Sigmoid colon (tissue), 7 donors: ENCODE data around the gene ARHGAP8. TPM values are rescaled to one million over a fixed set of nuclear protein-coding genes. Genes with fewer than 3 reads are reported as not detected.

Experiments used
- DNase-seq: peaks from one replicate; pipeline ENCODE4 v3.0.0-alpha.2; 2019
- H3K27ac ChIP-seq, 4 donors: fragments of 200-600 bp; sonication (generic); one replicate each; pipeline ENCODE4 v1.5.1; 2016 to 2019; ENCODE audit warnings: mild to moderate bottlenecking in 1 of 4
- H3K27me3 ChIP-seq, 3 donors: fragments of 200-600 bp; sonication (generic); one replicate each; pipeline ENCODE4 v1.5.1; 2019; ENCODE audit warnings: mild to moderate bottlenecking in 1 of 3
- H3K36me3 ChIP-seq, 4 donors: fragments of 200-600 bp; sonication (generic); one replicate each; pipeline ENCODE4 v1.5.1; 2016 to 2019
- H3K4me1 ChIP-seq, 4 donors: fragments of 200-600 bp; sonication (generic); one replicate each; pipeline ENCODE4 v1.5.1; 2017 to 2019
- H3K4me3 ChIP-seq, 4 donors: fragments of 200-600 bp; sonication (generic); one replicate each; pipeline ENCODE4 v1.5.1; 2017 to 2019; ENCODE audit warnings: mild to moderate bottlenecking in 2 of 4, moderate library complexity in 1 of 4
- H3K9me3 ChIP-seq, 4 donors: fragments of 200-600 bp in 3 of 4; sonication (generic) in 3 of 4; one replicate each; pipeline versions ENCODE4 v1.5.1 to v1.6.1; 2013 to 2019
- CTCF ChIP-seq, 4 experiments: fragments of 450-650 bp in 3 of 4; fragments of 200-600 bp in 1 of 4; IDR thresholded peaks; one replicate each; pipeline ENCODE4 v1.5.1; 2016 to 2019; ENCODE audit warnings: antibody characterized with exemption in 4 of 4, mild to moderate bottlenecking in 3 of 4, moderate library complexity in 2 of 4
- EP300 ChIP-seq, 4 donors: sonication (generic); formaldehyde crosslinking; IDR thresholded peaks; one replicate each; pipeline ENCODE4 v1.6.1; 2017; ENCODE audit warnings: antibody characterized with exemption in 4 of 4
- POLR2A ChIP-seq, 2 donors: fragments of 450-650 bp; IDR thresholded peaks; one replicate each; pipeline ENCODE4 v1.6.1; 2016; ENCODE audit warnings: antibody characterized with exemption in 2 of 2, mild to moderate bottlenecking in 2 of 2, moderate library complexity in 2 of 2
- POLR2AphosphoS5 ChIP-seq, 4 donors: sonication (generic); formaldehyde crosslinking; IDR thresholded peaks; one replicate each; pipeline ENCODE4 v1.6.1; 2017; ENCODE audit warnings: antibody characterized with exemption in 4 of 4
- WGBS, 2 donors: extraction: QIAGEN DNeasy Blood & Tissue Kit; methylation state at CpG; one replicate each; pipeline ENCODE4 v1.1.7; 2013; 5-methylcytosine and 5-hydroxymethylcytosine counted together
- intact Hi-C: fragments of 100-400 bp; cut with DNase I; formaldehyde crosslinking; loops from one replicate; pipeline ENCODE4 v1.15.1; 2023
- polyA plus RNA-seq, 3 donors: library from polyadenylated mRNA; stranded (reverse); fragments of 200-250 nt; gene quantifications; one replicate each; pipeline ENCODE4 v1.2.3, GENCODE V29; 2013
- total RNA-seq, 4 donors: library from RNA; depleted of rRNA; stranded (reverse); fragments of >200 nt; gene quantifications; one replicate each; pipeline ENCODE4 v1.1.0, GENCODE V29; 2016
- donor health status: healthy with polysubstance abuse.
- donor health status: Bipolar disorder and iron deficiency.
- donor health status: healthy.

ARHGAP8 gene
- total and polyA plus RNA-seq, 7 donors: 0.66 to 30.9 (median 6.0) TPM; not detected in 1

DNA sequence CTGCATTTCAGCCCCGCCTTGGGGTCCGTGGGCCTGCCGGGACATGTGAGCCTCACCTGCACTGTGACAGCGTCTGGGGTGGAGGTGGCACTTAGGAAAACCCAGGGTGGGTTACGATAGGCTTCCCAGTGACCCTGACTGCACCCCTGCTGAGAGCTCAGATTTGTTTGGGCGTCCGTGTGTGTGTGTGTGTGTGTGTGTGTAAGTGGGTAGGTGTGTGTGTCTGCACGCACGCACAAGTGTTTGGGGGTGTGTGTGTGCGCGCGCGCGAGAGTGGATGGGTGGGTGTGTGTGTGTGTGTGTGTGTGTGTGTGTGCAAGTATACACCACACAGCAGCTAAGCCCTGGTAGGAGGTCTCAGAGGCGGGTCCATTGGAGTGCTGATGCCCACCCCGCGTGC is 12.1 kb upstream of the ARHGAP8 start:
- Histone ChIP-seq H3K9me3 (no peaks in the 10 kb centered on the region), H3K4me3 (no peak overlapping the region), H3K4me1 (no peaks in the 10 kb centered on the region), H3K36me3 (no peaks in the 10 kb centered on the region), H3K27ac (no peak overlapping the region), H3K27me3 (peaks cover 7 to 71% (median 21%) of the 10 kb centered on the region in 3 donors)
- intact Hi-C loops: no loop called here
- DNase-seq: no peak
- 78 to 80% methylated on average over 17 of the region's 17 CpGs for WGBS, 2 donors
- no peak for TF ChIP-seq POLR2AphosphoS5 (IDR thresholded peaks at IDR 0.05)
- no peak for TF ChIP-seq EP300 (IDR thresholded peaks at IDR 0.05)
- TF ChIP-seq POLR2A (IDR thresholded peaks at IDR 0.05): no peak
- no peak for TF ChIP-seq CTCF (IDR thresholded peaks at IDR 0.05)

- intact Hi-C loops: no loop called here
- Histone ChIP-seq H3K27me3 (peaks cover 0 to 62% (median 13%) of the 10 kb centered on the region in 3 donors), H3K9me3 (no peaks in the 10 kb centered on the region), H3K4me1 (peaks cover 0 to 3% (median 0%) of the 10 kb centered on the region in 4 donors), H3K36me3 (no peaks in the 10 kb centered on the region), H3K27ac (no peak overlapping the region), H3K4me3 (no peak overlapping the region)
- WGBS, 2 donors: 14 to 49% methylated on average over 9 of the region's 9 CpGs
- TF ChIP-seq EP300 (IDR thresholded peaks at IDR 0.05) (no peak), POLR2A (IDR thresholded peaks at IDR 0.05) (no peak), CTCF (IDR thresholded peaks at IDR 0.05) (no peak), POLR2AphosphoS5 (IDR thresholded peaks at IDR 0.05) (no peak)
- DNase-seq: no peak
Observed at GRCh38 chr22:44741929-44742328, 10.4 kb upstream of the ARHGAP8 start.

GRCh38 chr22:44743247-44743646 is 9.1 kb upstream of the ARHGAP8 start:
- 72 to 84% methylated on average over 11 of the region's 11 CpGs for WGBS, 2 donors
- intact Hi-C loops: no loop called here
- TF ChIP-seq EP300 (IDR thresholded peaks at IDR 0.05): no peak
- no peak for TF ChIP-seq CTCF (IDR thresholded peaks at IDR 0.05)
- no peak for TF ChIP-seq POLR2AphosphoS5 (IDR thresholded peaks at IDR 0.05)
- TF ChIP-seq POLR2A (IDR thresholded peaks at IDR 0.05): no peak
- Histone ChIP-seq H3K27me3 (peaks cover 0 to 55% (median 12%) of the 10 kb centered on the region in 3 donors), H3K4me3 (no peak overlapping the region), H3K9me3 (no peaks in the 10 kb centered on the region), H3K27ac (no peak overlapping the region), H3K36me3 (no peaks in the 10 kb centered on the region), H3K4me1 (peaks cover 0 to 3% (median 0%) of the 10 kb centered on the region in 4 donors)
- no peak for DNase-seq

DNA sequence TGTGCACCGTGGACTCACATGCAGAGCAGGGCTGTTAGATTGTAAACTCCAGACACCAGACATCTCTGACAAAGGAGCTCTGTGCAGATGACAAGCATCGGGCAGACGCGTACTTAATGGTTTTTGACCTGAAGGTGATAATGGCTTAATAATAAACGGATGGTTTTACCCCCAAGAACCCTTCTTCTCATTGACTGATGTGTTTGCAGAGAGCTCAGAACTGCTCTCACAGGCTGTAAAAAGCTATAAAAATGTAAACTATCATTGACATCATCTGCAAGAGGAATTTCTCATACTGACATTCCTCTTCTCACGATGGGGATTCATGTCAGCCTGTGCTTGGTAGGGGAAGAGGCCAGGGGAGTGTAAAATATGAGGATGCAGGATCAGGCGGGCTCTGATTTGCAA is 8.6 kb upstream of the ARHGAP8 start:
- Histone ChIP-seq H3K4me3 (no peak overlapping the region), H3K36me3 (no peaks in the 10 kb centered on the region), H3K4me1 (peaks cover 0 to 3% (median 0%) of the 10 kb centered on the region in 4 donors), H3K27me3 (peaks cover 0 to 55% (median 12%) of the 10 kb centered on the region in 3 donors), H3K27ac (no peak overlapping the region), H3K9me3 (no peaks in the 10 kb centered on the region)
- TF ChIP-seq POLR2A (IDR thresholded peaks at IDR 0.05) (no peak), POLR2AphosphoS5 (IDR thresholded peaks at IDR 0.05) (no peak), EP300 (IDR thresholded peaks at IDR 0.05) (no peak), CTCF (IDR thresholded peaks at IDR 0.05) (no peak)
- intact Hi-C loops: no loop called here
- 16 to 43% methylated on average over 7 of the region's 7 CpGs for WGBS, 2 donors
- DNase-seq: no peak
